Parathyroid adenoma (tissue), 2 donors: ENCODE data around the gene TRIM46.

Source experiments
- H2AFZ ChIP-seq: fragments of 300-600 bp; sonication (generic); one replicate; pipeline ENCODE4 v1.7.0; 2017; ENCODE audit warnings: antibody characterized with exemption, mild to moderate bottlenecking
- H3K27ac ChIP-seq: fragments of 300-600 bp; sonication (generic); one replicate; pipeline ENCODE4 v1.7.0; 2017
- H3K27me3 ChIP-seq: fragments of 300-600 bp; sonication (generic); one replicate; pipeline ENCODE4 v1.7.0; 2017; ENCODE audit warnings: low read length; ENCODE audit not compliant: control insufficient read depth, insufficient read depth
- H3K36me3 ChIP-seq: fragments of 300-600 bp; sonication (generic); one replicate; pipeline ENCODE4 v1.7.0; 2017; ENCODE audit warnings: low read length; ENCODE audit not compliant: control insufficient read depth, insufficient read depth
- H3K4me1 ChIP-seq: fragments of 300-600 bp; sonication (generic); one replicate; pipeline ENCODE4 v1.7.0; 2017; ENCODE audit warnings: control low read depth
- H3K4me2 ChIP-seq: fragments of 300-600 bp; sonication (generic); one replicate; pipeline ENCODE4 v1.7.0; 2017; ENCODE audit warnings: low read length
- H3K4me3 ChIP-seq: fragments of 300-600 bp; sonication (generic); one replicate; pipeline ENCODE4 v1.7.0; 2017; ENCODE audit warnings: low read depth, low read length
- H3K79me2 ChIP-seq: fragments of 300-600 bp; sonication (generic); one replicate; pipeline ENCODE4 v1.7.0; 2017; ENCODE audit warnings: control low read depth
- H3K9ac ChIP-seq: fragments of 300-600 bp; sonication (generic); one replicate; pipeline ENCODE4 v1.7.0; 2017; ENCODE audit warnings: mild to moderate bottlenecking
- H3K9me3 ChIP-seq: fragments of 300-600 bp; sonication (generic); one replicate; pipeline ENCODE4 v1.7.0; 2017; ENCODE audit warnings: low read length; ENCODE audit not compliant: control insufficient read depth
- CTCF ChIP-seq: fragments of 300-600 bp; sonication (generic); IDR thresholded peaks from one replicate; pipeline ENCODE4 v1.7.0; 2017; ENCODE audit warnings: antibody characterized with exemption, mild to moderate bottlenecking
- donor health status: primary hyperparathyroidism.

Gene TRIM46

GRCh38 chr1:155170101-155170785, 3.4 kb upstream of the TRIM46 start:
- Histone ChIP-seq H3K79me2 (no peaks in the 10 kb centered on the region), H2AFZ (no peak overlapping the region), H3K27me3 (no peaks in the 10 kb centered on the region), H3K4me2 (no peak overlapping the region), H3K9ac (no peak overlapping the region), H3K4me1 (no peaks in the 10 kb centered on the region), H3K36me3 (no peaks in the 10 kb centered on the region), H3K9me3 (no peaks in the 10 kb centered on the region), H3K27ac (no peak overlapping the region), H3K4me3 (no peak overlapping the region)
- no peak for TF ChIP-seq CTCF

GRCh38 chr1:155170806-155171205, 2.8 kb upstream of the TRIM46 start:
- no peak overlapping the region for H3K9ac ChIP-seq
- H3K27me3 ChIP-seq, result no peaks in the 10 kb centered on the region
- no peaks in the 10 kb centered on the region for H3K79me2 ChIP-seq
- no peak for TF ChIP-seq CTCF
- no peaks in the 10 kb centered on the region for H3K9me3 ChIP-seq
- H3K36me3 ChIP-seq, result no peaks in the 10 kb centered on the region
- no peak overlapping the region for H3K4me2 ChIP-seq
- no peak overlapping the region for H3K4me3 ChIP-seq
- no peak overlapping the region for H2AFZ ChIP-seq
- H3K4me1 ChIP-seq, result no peaks in the 10 kb centered on the region
- no peak overlapping the region for H3K27ac ChIP-seq

GRCh38 chr1:155171836-155172731, 1.6 kb upstream of the TRIM46 start:
- Histone ChIP-seq H3K9ac (no peak overlapping the region), H2AFZ (peak overlapping the region; percentile 95), H3K36me3 (no peaks in the 10 kb centered on the region), H3K4me1 (no peaks in the 10 kb centered on the region), H3K27me3 (no peaks in the 10 kb centered on the region), H3K4me3 (peak overlapping the region; percentile 99), H3K4me2 (peak overlapping the region; percentile 97), H3K27ac (peak overlapping the region; percentile 86), H3K9me3 (no peaks in the 10 kb centered on the region), H3K79me2 (no peaks in the 10 kb centered on the region)
- no peak for TF ChIP-seq CTCF

GRCh38 chr1:155172732-155173477, 744 bp upstream of the TRIM46 start, which contains the start of gene KRTCAP2:
Gene KRTCAP2 (minus strand): TSS chr1:155173304. CDS start chr1:155173224, 80 bp downstream.
- peak within 1 kb of the TSS; percentile 95 for H2AFZ ChIP-seq
- H3K79me2 ChIP-seq, result no peaks in the 10 kb centered on the region
- H3K27ac ChIP-seq, result peak within 1 kb of the TSS; percentile 86
- no peaks in the 10 kb centered on the region for H3K9me3 ChIP-seq
- H3K27me3 ChIP-seq, result no peaks in the 10 kb centered on the region
- peak; percentile 87 for TF ChIP-seq CTCF
- no peaks in the 10 kb centered on the region for H3K36me3 ChIP-seq
- peak within 1 kb of the TSS; percentile 99 for H3K4me3 ChIP-seq
- peak within 1 kb of the TSS; percentile 72 for H3K9ac ChIP-seq
- H3K4me2 ChIP-seq, result peak within 1 kb of the TSS; percentile 97
- H3K4me1 ChIP-seq, result no peaks in the 10 kb centered on the region
